Neural cell (in vitro differentiated cells): ENCODE data around the gene EYA3. TPM values are rescaled to one million over a fixed set of nuclear protein-coding genes. Genes with fewer than 3 reads are reported as not detected.

Experiments used
- H2AFZ ChIP-seq: fragments of 200-600, 300-800 bp; sonication (generic), shearing (Covaris generic); 2 replicates; pipeline ENCODE4 v1.6.0; 2014; ENCODE audit warnings: low read depth, mild to moderate bottlenecking, antibody characterized with exemption, low read length, moderate library complexity
- H3F3A ChIP-seq: fragments of 200-600 bp; shearing (Covaris generic); 2 replicates; pipeline ENCODE4 v1.6.1; 2016; ENCODE audit warnings: mild to moderate bottlenecking, moderate library complexity, mixed read lengths, antibody characterized with exemption, low read length; ENCODE audit not compliant: insufficient read depth, poor library complexity, severe bottlenecking
- H3K27ac ChIP-seq: fragments of 200-600, 300-800 bp; sonication (generic), shearing (Covaris generic); 2 replicates; pipeline ENCODE4 v1.5.1; 2014; ENCODE audit warnings: mild to moderate bottlenecking, low read length, moderate library complexity
- H3K27me3 ChIP-seq: fragments of 300-800, 200-600 bp; sonication (generic), shearing (Covaris generic); 2 replicates; pipeline ENCODE4 v1.6.0; 2014; ENCODE audit warnings: mild to moderate bottlenecking, low read depth, low read length, moderate library complexity; ENCODE audit not compliant: insufficient read depth
- H3K36me3 ChIP-seq: fragments of 300-800, 200-600 bp; sonication (generic), shearing (Covaris generic); 2 replicates; pipeline ENCODE4 v1.5.1; 2014; ENCODE audit warnings: mild to moderate bottlenecking, antibody characterized with exemption, low read length, moderate library complexity; ENCODE audit not compliant: insufficient read depth
- H3K4me2 ChIP-seq: fragments of 300-800, 200-600 bp; sonication (generic), shearing (Covaris generic); 2 replicates; pipeline ENCODE4 v1.6.0; 2014; ENCODE audit warnings: mild to moderate bottlenecking, low read length
- H3K4me3 ChIP-seq: fragments of 300-800, 200-600 bp; sonication (generic), shearing (Covaris generic); 2 replicates; pipeline ENCODE4 v1.5.1; 2014; ENCODE audit warnings: mild to moderate bottlenecking, low read length, moderate library complexity
- H3K79me2 ChIP-seq: fragments of 200-600 bp; shearing (Covaris generic); replicated peaks from 2 replicates; pipeline ENCODE4 v1.6.0; 2014; ENCODE audit warnings: mild to moderate bottlenecking, low read length, moderate library complexity; ENCODE audit not compliant: insufficient read depth
- H3K9ac ChIP-seq: fragments of 300-800, 200-600 bp; sonication (generic), shearing (Covaris generic); 2 replicates; pipeline ENCODE4 v1.6.1; 2016; ENCODE audit warnings: mild to moderate bottlenecking, low read length, mixed read lengths
- H3K9me2 ChIP-seq: fragments of 200-600 bp; shearing (Covaris generic); 2 replicates; pipeline ENCODE4 v1.6.1; 2016; ENCODE audit warnings: mild to moderate bottlenecking, low read length, mixed read lengths; ENCODE audit not compliant: insufficient read depth
- H3K9me3 ChIP-seq: fragments of 200-600, 300-800 bp; sonication (generic), shearing (Covaris generic); 2 replicates; pipeline ENCODE4 v1.6.1; 2016; ENCODE audit warnings: mild to moderate bottlenecking, mixed run types, low read length, moderate library complexity, mixed read lengths
- H4K20me1 ChIP-seq: fragments of 200-600 bp; shearing (Covaris generic); 2 replicates; pipeline ENCODE4 v1.6.1; 2016; ENCODE audit warnings: mild to moderate bottlenecking, mixed run types; ENCODE audit not compliant: insufficient read depth
- EP300 ChIP-seq: fragments of 450-650 bp; conservative IDR thresholded peaks from 2 replicates; pipeline ENCODE4 v1.6.1; 2014; ENCODE audit warnings: antibody characterized with exemption, mild to moderate bottlenecking, moderate library complexity; ENCODE audit not compliant: poor library complexity, severe bottlenecking
- EZH2 ChIP-seq: fragments of 200-600, 300-800 bp; shearing (Covaris generic), sonication (generic); IDR thresholded peaks from 2 replicates; pipeline ENCODE4 v1.6.1; 2014; ENCODE audit warnings: antibody characterized with exemption, low read length, borderline replicate concordance, mild to moderate bottlenecking; ENCODE audit not compliant: insufficient read depth, poor library complexity, severe bottlenecking
- MXI1 ChIP-seq: fragments of 450-650 bp; conservative IDR thresholded peaks from 2 replicates; pipeline ENCODE4 v1.6.1; 2014; ENCODE audit warnings: antibody characterized with exemption, mild to moderate bottlenecking; ENCODE audit not compliant: poor library complexity, severe bottlenecking
- POLR2AphosphoS5 ChIP-seq: IDR thresholded peaks from 2 replicates; pipeline ENCODE4 v1.6.1; 2012
- RAD21 ChIP-seq: fragments of 450-650 bp; conservative IDR thresholded peaks from 2 replicates; pipeline ENCODE4 v1.6.1; 2014; ENCODE audit warnings: antibody characterized with exemption, mild to moderate bottlenecking, moderate library complexity
- SMC3 ChIP-seq: fragments of 450-650 bp; conservative IDR thresholded peaks from 2 replicates; pipeline ENCODE4 v1.6.1; 2014; ENCODE audit warnings: antibody characterized with exemption, mild to moderate bottlenecking, moderate library complexity; ENCODE audit not compliant: poor library complexity
- TAF1 ChIP-seq: IDR thresholded peaks from 2 replicates; pipeline ENCODE4 v1.6.1; 2012; ENCODE audit warnings: low read depth
- polyA plus RNA-seq: library from polyadenylated mRNA; depleted of rRNA; stranded (reverse); fragments of >200 nt; gene quantifications from 2 replicates; pipeline ENCODE4 v1.2.3, GENCODE V29; 2014
- TF ChIP-seq, protein P1 (sequence below): IDR thresholded peaks from 2 replicates; pipeline ENCODE4 v1.6.1; 2012; ENCODE audit warnings: borderline replicate concordance
- TF ChIP-seq, protein P2 (sequence below): fragments of 450-650 bp; IDR thresholded peaks from 2 replicates; pipeline ENCODE4 v1.5.1; 2014; ENCODE audit warnings: antibody characterized with exemption, mild to moderate bottlenecking, moderate library complexity; ENCODE audit not compliant: poor library complexity, severe bottlenecking

The EYA3 gene
- polyA plus RNA-seq, 1 donor from 2014 or later: 11.2 TPM

DNA sequence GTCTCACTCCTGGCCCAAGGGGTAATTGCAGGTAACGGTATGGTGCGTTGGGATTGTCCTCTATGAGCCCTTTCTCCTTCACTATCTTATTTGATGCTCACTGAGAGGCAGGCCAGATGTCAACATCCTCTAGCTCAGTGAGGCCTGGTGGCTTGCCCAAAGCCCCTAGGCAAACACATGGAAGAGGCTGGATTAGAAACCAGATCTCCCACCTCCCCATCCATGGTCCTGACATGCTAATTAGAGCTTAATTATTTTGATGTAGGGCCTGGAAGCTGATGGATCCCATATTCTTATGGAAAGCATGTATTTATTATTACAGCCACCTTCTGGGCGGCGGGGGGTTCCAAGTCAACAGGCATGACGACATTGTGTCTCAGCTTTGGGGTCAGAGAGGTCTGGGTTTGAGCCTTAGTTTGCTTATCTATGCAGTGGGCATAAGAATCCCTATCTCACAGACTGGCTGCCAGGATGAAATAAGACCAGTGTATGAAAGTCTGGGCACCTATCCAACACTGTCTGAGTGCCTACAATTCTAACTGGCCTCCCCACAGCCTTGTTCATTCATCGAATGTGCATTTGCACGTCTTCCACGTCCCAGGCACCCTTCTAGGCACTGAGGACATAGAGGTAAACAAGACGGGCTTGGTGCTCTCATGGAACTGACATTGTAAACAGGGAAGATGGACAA, 147.4 kb downstream of the EYA3 start:
- Histone ChIP-seq H2AFZ (no peak overlapping the region), H3K9me3 (no peaks in the 10 kb centered on the region), H3K9me2 (no peaks in the 10 kb centered on the region), H3K79me2 (no peaks in the 10 kb centered on the region), H3K9ac (no peak overlapping the region), H3F3A (no peaks in the 10 kb centered on the region), H3K36me3 (no peaks in the 10 kb centered on the region), H3K4me2 (no peak overlapping the region), H3K27me3 (no peaks in the 10 kb centered on the region), H3K27ac (no peak overlapping the region), H4K20me1 (no peaks in the 10 kb centered on the region), H3K4me3 (no peak overlapping the region)
- TF ChIP-seq RAD21: no peak
- TF ChIP-seq SMC3: no peak
- no peak for TF ChIP-seq EZH2
- TF ChIP-seq MXI1: no peak
- TF ChIP-seq, protein P1, sequence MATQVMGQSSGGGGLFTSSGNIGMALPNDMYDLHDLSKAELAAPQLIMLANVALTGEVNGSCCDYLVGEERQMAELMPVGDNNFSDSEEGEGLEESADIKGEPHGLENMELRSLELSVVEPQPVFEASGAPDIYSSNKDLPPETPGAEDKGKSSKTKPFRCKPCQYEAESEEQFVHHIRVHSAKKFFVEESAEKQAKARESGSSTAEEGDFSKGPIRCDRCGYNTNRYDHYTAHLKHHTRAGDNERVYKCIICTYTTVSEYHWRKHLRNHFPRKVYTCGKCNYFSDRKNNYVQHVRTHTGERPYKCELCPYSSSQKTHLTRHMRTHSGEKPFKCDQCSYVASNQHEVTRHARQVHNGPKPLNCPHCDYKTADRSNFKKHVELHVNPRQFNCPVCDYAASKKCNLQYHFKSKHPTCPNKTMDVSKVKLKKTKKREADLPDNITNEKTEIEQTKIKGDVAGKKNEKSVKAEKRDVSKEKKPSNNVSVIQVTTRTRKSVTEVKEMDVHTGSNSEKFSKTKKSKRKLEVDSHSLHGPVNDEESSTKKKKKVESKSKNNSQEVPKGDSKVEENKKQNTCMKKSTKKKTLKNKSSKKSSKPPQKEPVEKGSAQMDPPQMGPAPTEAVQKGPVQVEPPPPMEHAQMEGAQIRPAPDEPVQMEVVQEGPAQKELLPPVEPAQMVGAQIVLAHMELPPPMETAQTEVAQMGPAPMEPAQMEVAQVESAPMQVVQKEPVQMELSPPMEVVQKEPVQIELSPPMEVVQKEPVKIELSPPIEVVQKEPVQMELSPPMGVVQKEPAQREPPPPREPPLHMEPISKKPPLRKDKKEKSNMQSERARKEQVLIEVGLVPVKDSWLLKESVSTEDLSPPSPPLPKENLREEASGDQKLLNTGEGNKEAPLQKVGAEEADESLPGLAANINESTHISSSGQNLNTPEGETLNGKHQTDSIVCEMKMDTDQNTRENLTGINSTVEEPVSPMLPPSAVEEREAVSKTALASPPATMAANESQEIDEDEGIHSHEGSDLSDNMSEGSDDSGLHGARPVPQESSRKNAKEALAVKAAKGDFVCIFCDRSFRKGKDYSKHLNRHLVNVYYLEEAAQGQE: no peak
- TF ChIP-seq, protein P2, sequence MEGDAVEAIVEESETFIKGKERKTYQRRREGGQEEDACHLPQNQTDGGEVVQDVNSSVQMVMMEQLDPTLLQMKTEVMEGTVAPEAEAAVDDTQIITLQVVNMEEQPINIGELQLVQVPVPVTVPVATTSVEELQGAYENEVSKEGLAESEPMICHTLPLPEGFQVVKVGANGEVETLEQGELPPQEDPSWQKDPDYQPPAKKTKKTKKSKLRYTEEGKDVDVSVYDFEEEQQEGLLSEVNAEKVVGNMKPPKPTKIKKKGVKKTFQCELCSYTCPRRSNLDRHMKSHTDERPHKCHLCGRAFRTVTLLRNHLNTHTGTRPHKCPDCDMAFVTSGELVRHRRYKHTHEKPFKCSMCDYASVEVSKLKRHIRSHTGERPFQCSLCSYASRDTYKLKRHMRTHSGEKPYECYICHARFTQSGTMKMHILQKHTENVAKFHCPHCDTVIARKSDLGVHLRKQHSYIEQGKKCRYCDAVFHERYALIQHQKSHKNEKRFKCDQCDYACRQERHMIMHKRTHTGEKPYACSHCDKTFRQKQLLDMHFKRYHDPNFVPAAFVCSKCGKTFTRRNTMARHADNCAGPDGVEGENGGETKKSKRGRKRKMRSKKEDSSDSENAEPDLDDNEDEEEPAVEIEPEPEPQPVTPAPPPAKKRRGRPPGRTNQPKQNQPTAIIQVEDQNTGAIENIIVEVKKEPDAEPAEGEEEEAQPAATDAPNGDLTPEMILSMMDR: no peak
- no peak for TF ChIP-seq POLR2AphosphoS5
- TF ChIP-seq TAF1: no peak
- TF ChIP-seq EP300: no peak

DNA sequence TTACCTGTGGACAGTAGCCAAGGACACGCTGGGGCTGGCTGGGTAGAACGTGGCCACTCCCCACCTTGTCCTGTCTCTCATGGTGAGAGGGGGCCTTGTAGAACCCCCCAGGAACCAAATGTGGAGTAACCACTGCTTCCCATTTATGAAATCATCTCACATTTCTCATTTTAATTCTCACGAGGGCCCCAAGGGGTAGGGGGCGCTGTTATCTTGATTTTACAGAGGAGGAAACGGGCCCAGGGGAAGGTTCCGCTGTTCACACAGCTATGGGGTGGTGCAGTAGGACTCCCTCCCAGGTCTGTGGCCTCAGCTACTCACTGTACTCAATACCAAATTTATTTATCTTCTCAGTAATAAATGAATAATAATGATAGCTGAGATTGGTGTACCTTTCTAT, 148.1 kb downstream of the EYA3 start:
- Histone ChIP-seq H3K9me2 (no peaks in the 10 kb centered on the region), H2AFZ (no peak overlapping the region), H4K20me1 (no peaks in the 10 kb centered on the region), H3K4me3 (no peak overlapping the region), H3K9me3 (no peaks in the 10 kb centered on the region), H3K9ac (no peak overlapping the region), H3K4me2 (no peak overlapping the region), H3K27ac (no peak overlapping the region), H3K79me2 (no peaks in the 10 kb centered on the region), H3K27me3 (peaks cover 6% of the 10 kb centered on the region), H3F3A (no peaks in the 10 kb centered on the region), H3K36me3 (no peaks in the 10 kb centered on the region)
- TF ChIP-seq, protein P1: no peak
- TF ChIP-seq RAD21: no peak
